Measurements from ENCODE around the gene AKAP12.
"Not testable (repeated sequence)": the region's sequence is repeated elsewhere in the genome, so short reads cannot be mapped to it uniquely, and the experiment has no call there.

AKAP12 gene

DNA sequence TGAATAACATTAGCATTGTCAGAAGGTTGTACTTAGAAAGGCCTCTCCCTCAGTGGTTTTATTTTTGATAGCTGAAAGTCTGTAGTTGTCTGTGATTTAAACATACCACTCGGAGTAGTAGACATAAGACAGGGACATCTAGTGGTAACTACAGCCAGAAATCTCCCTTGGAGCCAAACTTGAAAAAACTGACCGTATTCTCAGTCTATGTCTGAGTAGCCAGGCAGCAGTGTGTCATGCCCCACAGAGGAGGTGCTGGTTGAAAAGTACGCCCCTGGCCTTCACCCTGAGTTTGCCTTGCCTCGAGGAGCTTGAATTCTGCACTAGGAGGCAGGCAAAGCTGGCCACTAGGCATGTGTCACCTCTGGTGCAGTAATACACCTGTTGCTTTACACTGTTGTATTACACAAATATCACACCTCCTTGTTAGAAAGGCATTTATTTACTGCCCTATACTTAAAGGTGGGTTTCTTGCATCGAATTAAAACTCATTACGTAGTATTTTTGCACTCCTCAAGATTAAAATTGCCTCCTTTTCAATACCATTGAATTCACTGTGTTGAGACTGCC lies 130.8 kb downstream of the AKAP12 start:
- Mint-ChIP-seq H3K4me3 (no peak overlapping the region), H3K27me3 (no peaks in the 10 kb centered on the region), H3K27ac (peak overlapping the region; percentile 89), H3K4me1 (peaks cover 42% of the 10 kb centered on the region), H3K36me3 (peaks cover 41% of the 10 kb centered on the region), H3K9me3 (no peaks in the 10 kb centered on the region)
- CTCF ChIA-PET, result interaction anchor here (1.3 kb wide), 1 partner anchor 35 kb away, joined by 3 read pairs; no protein-coding TSS in a partner anchor
- no peak for DNase-seq

- Mint-ChIP-seq H3K4me1 (peaks cover 57% of the 10 kb centered on the region), H3K36me3 (peaks cover 33% of the 10 kb centered on the region)
- peak; percentile 41 for DNase-seq
Measured at GRCh38 chr6:151372164-151372563, 132.4 kb downstream of the AKAP12 start.

GRCh38 chr6:151374036-151374683 lies 134.4 kb downstream of the AKAP12 start:
- H3K27me3 Mint-ChIP-seq, result no peaks in the 10 kb centered on the region
- no peaks in the 10 kb centered on the region for H3K9me3 Mint-ChIP-seq
- DNase-seq, result peak; percentile 28
- H3K36me3 Mint-ChIP-seq, result peaks cover 33% of the 10 kb centered on the region
- CTCF ChIA-PET, result interaction anchor here (0.9 to 1.2 kb wide), 3 partner anchors 9 to 359 kb away, joined by 3 to 4 read pairs (median 3); no protein-coding TSS in a partner anchor
- H3K4me1 Mint-ChIP-seq, result peaks cover 72% of the 10 kb centered on the region
- peak overlapping the region; percentile 84 for H3K27ac Mint-ChIP-seq
- peak overlapping the region; percentile 44 for H3K4me3 Mint-ChIP-seq

More at GRCh38 chr6:151372164-151372563, 132.4 kb downstream of the AKAP12 start:
- peak overlapping the region; percentile 89 for H3K27ac Mint-ChIP-seq
- CTCF ChIA-PET, result no interaction called here
- H3K27me3 Mint-ChIP-seq, result no peaks in the 10 kb centered on the region
- peak overlapping the region; percentile 33 for H3K4me3 Mint-ChIP-seq
- no peaks in the 10 kb centered on the region for H3K9me3 Mint-ChIP-seq

DNA sequence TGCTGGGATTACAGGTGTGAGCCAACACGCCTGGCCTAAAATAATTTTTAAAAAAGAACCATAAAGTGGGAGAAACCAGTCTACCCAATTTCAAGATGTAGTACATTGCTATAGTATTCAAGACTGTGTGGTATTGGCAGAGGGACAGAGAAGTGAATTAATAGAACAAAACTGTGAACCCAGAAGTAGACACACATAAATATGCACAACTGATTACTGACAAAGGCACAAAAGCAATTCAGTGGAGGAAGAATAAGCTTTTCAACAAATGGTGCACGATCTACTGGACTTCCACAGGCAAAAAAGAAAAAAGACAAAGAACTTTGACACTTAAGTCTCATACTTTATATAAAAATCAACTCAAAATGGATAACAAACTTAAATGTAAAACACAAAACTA lies 136.1 kb downstream of the AKAP12 start:
- DNase-seq, result no peak
- no peaks in the 10 kb centered on the region for H3K9me3 Mint-ChIP-seq
- CTCF ChIA-PET, result no interaction called here
- no peaks in the 10 kb centered on the region for H3K27me3 Mint-ChIP-seq
- H3K27ac Mint-ChIP-seq, result peak overlapping the region; percentile 69
- H3K4me3 Mint-ChIP-seq, result no peak overlapping the region
- peaks cover 87% of the 10 kb centered on the region for H3K4me1 Mint-ChIP-seq
- H3K36me3 Mint-ChIP-seq, result peaks cover 28% of the 10 kb centered on the region

DNA sequence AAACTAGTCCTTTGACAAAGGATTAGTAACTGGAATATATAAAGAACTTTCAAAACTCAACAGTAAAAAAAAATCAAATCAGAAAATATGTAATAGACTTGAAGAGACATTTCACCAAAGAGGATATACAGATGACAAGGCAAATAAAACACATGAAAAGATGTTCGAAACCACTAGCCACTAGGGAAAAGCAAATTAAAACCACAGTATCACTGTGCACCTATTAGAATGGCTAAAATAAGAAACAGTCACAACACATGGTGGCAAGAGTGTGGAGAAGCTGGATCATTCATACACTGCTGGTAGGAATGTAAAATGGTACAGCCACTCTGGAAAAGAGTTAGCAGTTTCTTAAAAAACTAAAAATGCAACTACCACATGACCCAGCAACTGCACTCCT lies 136.7 kb downstream of the AKAP12 start:
- Mint-ChIP-seq H3K4me3 (no peak overlapping the region), H3K27me3 (no peaks in the 10 kb centered on the region), H3K27ac (peak overlapping the region; percentile 69), H3K9me3 (no peaks in the 10 kb centered on the region), H3K36me3 (peaks cover 24% of the 10 kb centered on the region), H3K4me1 (peaks cover 88% of the 10 kb centered on the region)
- CTCF ChIA-PET, result interaction anchor here (0.6 kb wide), 1 partner anchor 17 kb away, joined by 3 read pairs; no protein-coding TSS in a partner anchor
- no peak for DNase-seq

DNA sequence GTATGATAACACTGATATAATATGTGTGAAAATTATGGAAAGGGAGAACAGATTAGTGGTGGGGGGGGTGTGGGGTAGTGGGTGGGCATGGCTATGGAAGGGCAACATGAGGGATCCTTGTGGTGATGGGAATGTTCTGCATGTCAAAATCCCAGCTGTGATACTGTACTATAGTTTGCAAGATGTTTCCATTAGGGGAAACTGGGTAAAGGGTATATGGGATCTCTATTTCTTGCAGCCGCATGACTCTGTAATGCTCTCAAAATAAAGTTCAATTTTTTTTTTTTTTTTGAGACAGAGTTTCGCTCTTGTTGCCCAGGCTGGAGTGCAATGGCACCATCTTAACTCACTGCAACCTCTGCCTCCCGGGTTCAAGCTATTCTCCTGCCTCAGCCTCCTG lies 137.3 kb downstream of the AKAP12 start:
- H3K4me3 Mint-ChIP-seq, result no peak overlapping the region

DNA sequence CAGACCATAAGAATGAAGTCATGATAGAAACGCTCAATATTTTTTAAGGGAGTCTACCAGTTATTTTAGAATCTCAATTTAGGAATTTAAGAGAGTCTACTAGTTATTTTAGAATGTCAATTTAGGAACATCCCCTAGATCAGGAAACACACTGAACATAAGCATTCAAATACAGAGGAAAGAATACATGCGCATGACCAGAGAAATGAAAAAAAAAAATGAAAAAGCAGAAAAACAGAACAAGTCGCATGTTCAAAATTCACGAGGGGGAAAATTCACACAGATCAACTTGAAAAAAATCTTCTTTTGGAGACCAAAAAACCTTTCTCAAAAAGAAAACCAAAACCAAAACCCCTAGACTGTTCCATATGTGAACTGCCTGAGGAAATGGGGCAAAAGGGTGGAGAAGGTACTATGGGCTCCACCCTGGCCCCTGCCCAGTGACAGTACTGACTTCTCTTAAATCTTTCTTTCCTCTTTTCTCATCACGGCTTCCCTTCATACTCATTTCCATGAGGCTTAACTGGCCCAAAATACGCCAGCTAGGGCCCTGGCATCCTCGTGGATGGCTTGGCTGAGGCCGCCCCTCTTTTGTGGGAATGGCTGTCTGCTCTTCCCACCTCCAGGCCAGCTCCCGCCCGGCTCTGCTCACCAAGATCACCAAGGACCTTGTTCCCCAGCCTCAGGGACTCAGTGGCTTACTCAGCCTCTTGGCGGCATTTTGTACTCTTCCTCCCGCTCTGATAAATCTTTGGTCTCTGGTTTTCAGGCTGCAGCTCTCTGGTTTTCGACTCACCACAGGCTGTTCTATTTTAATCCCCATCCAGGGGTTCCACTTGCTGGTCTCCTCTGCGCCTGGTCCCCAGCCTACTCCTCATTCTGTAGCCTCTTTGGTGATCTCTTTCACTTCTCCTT lies 140.4 kb downstream of the AKAP12 start:
- H3K4me1 Mint-ChIP-seq, result peaks cover 78% of the 10 kb centered on the region
- peak; percentile 60 for DNase-seq
- no peaks in the 10 kb centered on the region for H3K27me3 Mint-ChIP-seq
- peak overlapping the region; percentile 99 for H3K27ac Mint-ChIP-seq
- CTCF ChIA-PET, result interaction anchor here (0.7 to 0.8 kb wide), 3 partner anchors 9 to 379 kb away, joined by 3 to 4 read pairs (median 3); no protein-coding TSS in a partner anchor
- H3K36me3 Mint-ChIP-seq, result peaks cover 28% of the 10 kb centered on the region
- H3K9me3 Mint-ChIP-seq, result no peaks in the 10 kb centered on the region
- peak overlapping the region; percentile 80 for H3K4me3 Mint-ChIP-seq

More for the DNA sequence above, 137.3 kb downstream of the AKAP12 start:
- DNase-seq, result no peak
- peaks cover 20% of the 10 kb centered on the region for H3K36me3 Mint-ChIP-seq
- no peaks in the 10 kb centered on the region for H3K9me3 Mint-ChIP-seq
- CTCF ChIA-PET, result no interaction called here
- H3K4me1 Mint-ChIP-seq, result peaks cover 86% of the 10 kb centered on the region
- H3K27ac Mint-ChIP-seq, result peak overlapping the region; percentile 69
- H3K27me3 Mint-ChIP-seq, result no peaks in the 10 kb centered on the region

- no peaks in the 10 kb centered on the region for H3K27me3 Mint-ChIP-seq
- H3K4me3 Mint-ChIP-seq, result peak overlapping the region; percentile 80
- H3K36me3 Mint-ChIP-seq, result peaks cover 28% of the 10 kb centered on the region
- DNase-seq, result no peak
- H3K27ac Mint-ChIP-seq, result peak overlapping the region; percentile 99
- CTCF ChIA-PET, result interaction anchor here (0.7 kb wide), 1 partner anchor 9 kb away, joined by 3 read pairs; no protein-coding TSS in a partner anchor
- H3K4me1 Mint-ChIP-seq, result peaks cover 78% of the 10 kb centered on the region
- no peaks in the 10 kb centered on the region for H3K9me3 Mint-ChIP-seq
Measured at GRCh38 chr6:151380848-151381205, 141.1 kb downstream of the AKAP12 start.

- no peak for DNase-seq
- Mint-ChIP-seq H3K36me3 (peaks cover 24% of the 10 kb centered on the region), H3K4me3 (peak overlapping the region; percentile 1), H3K27ac (peak overlapping the region; percentile 85), H3K27me3 (no peaks in the 10 kb centered on the region), H3K9me3 (no peaks in the 10 kb centered on the region), H3K4me1 (peaks cover 75% of the 10 kb centered on the region)
- CTCF ChIA-PET, result no interaction called here
Measured at GRCh38 chr6:151381722-151382121, 142.0 kb downstream of the AKAP12 start.

GRCh38 chr6:151382631-151383030 lies 142.9 kb downstream of the AKAP12 start:
- not testable (repeated sequence) for H3K9me3 Mint-ChIP-seq, H3K27me3 Mint-ChIP-seq, H3K4me3 Mint-ChIP-seq, DNase-seq
- Mint-ChIP-seq H3K27ac (peak overlapping the region; percentile 42), H3K4me1 (peaks cover 75% of the 10 kb centered on the region), H3K36me3 (peaks cover 25% of the 10 kb centered on the region)
- CTCF ChIA-PET, result interaction anchor here (1.0 kb wide), 1 partner anchor 9 kb away, joined by 3 read pairs; no protein-coding TSS in a partner anchor

GRCh38 chr6:151384151-151384550 lies 144.4 kb downstream of the AKAP12 start:
- Mint-ChIP-seq H3K27me3 (no peaks in the 10 kb centered on the region), H3K27ac (peak overlapping the region; percentile 12), H3K4me3 (no peak overlapping the region), H3K9me3 (no peaks in the 10 kb centered on the region), H3K4me1 (peaks cover 75% of the 10 kb centered on the region), H3K36me3 (peaks cover 26% of the 10 kb centered on the region)
- no peak for DNase-seq
- CTCF ChIA-PET, result interaction anchor here (0.7 kb wide), 1 partner anchor 59 kb away, joined by 3 read pairs; no protein-coding TSS in a partner anchor

DNA sequence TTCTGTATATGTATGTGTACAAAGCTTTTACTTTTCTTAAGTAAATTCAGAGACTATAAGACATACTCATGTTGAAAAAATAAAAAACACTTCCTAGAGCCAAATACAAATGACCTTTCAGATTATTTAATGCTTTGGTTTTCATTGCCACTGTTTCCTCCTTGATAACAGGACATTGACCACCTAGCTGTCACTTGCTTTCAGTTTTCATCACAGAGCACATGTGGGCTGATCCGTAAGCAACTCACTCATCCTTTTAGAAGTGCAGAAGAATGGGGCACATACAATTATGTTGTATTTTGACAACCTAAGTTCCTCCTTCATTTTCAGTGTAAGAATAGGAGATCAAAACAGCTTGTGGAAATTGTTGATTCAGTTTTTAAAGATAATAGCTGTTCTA lies 145.4 kb downstream of the AKAP12 start:
- H3K27me3 Mint-ChIP-seq, result no peaks in the 10 kb centered on the region
- H3K36me3 Mint-ChIP-seq, result peaks cover 26% of the 10 kb centered on the region
- CTCF ChIA-PET, result no interaction called here

GRCh38 chr6:151387175-151387970 lies 147.6 kb downstream of the AKAP12 start:
- Mint-ChIP-seq H3K27me3 (no peaks in the 10 kb centered on the region), H3K9me3 (no peaks in the 10 kb centered on the region), H3K4me1 (peaks cover 55% of the 10 kb centered on the region), H3K27ac (peak overlapping the region; percentile 55), H3K36me3 (peaks cover 26% of the 10 kb centered on the region), H3K4me3 (no peak overlapping the region)
- CTCF ChIA-PET, result interaction anchor here (1.5 kb wide), 1 partner anchor 12 kb away, joined by 3 read pairs; no protein-coding TSS in a partner anchor
- DNase-seq, result no peak

More for the DNA sequence above, 145.4 kb downstream of the AKAP12 start:
- Mint-ChIP-seq H3K9me3 (no peaks in the 10 kb centered on the region), H3K27ac (peak overlapping the region; percentile 34), H3K4me3 (peak overlapping the region; percentile 12), H3K4me1 (peaks cover 68% of the 10 kb centered on the region)
- DNase-seq, result no peak

Measured in activated naive CD4-positive, alpha-beta T cell treated with anti-CD3 and anti-CD28 coated beads, Interleukin-2, amount 10 ng/mL, durations not matched to agents 7 days and 5 days (primary cell).